Measurements from ENCODE around the gene ZNF200.
"Not testable (repeated sequence)": the region's sequence is repeated elsewhere in the genome, so short reads cannot be mapped to it uniquely, and the experiment has no call there.

ZNF200 gene

GRCh38 chr16:3252967-3253366 lies 18.0 kb upstream of the ZNF200 start:
- no peak for DNase-seq (ENCODE audit: low spot score)

- no peak for DNase-seq (ENCODE audit: low spot score)
Measured at GRCh38 chr16:3249451-3249850, 14.5 kb upstream of the ZNF200 start.

DNA sequence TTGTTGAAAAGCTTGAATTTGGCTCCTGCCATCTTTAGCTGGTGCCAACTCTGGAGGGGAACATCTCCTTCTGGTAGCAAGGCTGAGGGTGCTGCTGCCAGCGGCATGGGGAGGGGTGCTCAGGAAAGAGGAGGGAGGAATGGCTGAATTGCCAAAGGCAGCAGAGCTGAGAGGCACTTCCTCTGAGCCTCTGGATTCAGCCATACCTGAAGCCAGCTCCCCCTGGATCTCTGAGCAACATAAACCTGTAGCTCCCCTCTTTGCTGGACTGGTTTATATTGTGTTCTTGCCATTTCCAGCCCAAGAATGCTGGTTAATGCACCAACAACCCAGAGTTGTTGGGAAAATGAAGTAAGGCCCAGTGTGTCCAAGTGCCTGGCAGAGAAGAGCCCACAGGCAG lies 14.1 kb upstream of the ZNF200 start:
- no peak for DNase-seq (ENCODE audit: low spot score)

DNA sequence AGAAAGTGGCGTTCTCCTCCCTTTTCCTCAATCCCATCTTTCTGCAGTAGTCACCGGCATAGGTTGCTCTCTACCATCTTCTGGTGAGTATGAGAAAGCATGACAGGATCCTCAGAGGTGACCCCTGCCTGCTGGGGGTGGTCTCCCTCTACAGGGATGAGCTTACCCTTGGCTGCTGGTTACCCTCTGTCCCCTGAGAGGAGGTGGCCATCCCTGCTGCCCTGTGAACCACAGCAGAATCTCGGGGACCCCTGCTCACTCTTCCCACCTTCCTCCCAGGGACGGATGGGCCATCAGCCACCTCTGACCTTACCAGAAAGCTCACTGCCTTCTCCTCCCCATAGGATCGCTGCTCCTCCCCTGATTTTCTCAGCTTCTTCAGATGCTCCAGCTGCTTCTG lies 13.6 kb upstream of the ZNF200 start:
- DNase-seq (ENCODE audit: low spot score), result no peak

DNA sequence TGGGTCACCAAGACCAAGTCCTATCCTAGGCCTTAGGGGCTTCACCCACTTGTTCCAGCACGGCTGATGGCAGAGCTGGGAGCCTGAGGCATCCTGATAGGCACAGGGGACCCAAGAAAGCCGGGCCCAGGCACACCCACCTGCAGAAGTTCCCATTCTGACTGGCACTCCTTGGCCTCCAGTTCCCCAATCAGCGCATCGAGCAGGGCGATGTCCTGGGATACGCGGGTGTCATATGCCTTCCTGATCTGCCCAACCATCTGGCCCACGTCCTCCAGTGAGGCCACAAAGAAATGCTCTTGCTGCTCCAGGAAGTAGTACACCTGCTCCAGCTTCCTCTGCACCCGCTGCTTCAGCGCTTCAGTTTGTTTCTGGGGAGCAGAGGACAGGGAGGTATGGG lies 11.9 kb upstream of the ZNF200 start:
- DNase-seq (ENCODE audit: low spot score), result no peak

GRCh38 chr16:3246002-3246401 lies 11.0 kb upstream of the ZNF200 start:
- DNase-seq (ENCODE audit: low spot score), result no peak

DNA sequence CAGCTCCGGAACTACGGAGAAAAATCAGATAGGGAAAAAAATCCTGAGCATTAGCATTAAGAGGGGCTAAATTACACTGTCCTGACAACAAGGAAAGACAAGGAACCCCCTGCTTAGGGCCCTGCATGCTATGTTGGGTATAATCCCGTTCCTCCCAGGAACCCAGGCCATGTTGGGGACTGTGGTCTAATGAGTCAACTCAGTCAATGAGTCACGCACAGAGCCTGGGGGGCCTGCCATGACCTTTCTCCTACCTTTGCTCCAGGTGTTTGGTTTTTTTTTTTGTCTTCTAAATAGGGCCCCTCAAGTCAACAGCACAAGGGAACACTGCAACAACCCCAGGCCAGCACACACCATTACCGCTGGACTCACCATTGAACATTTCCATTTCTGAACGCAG lies 8.9 kb upstream of the ZNF200 start:
- no peak for DNase-seq (ENCODE audit: low spot score)

DNA sequence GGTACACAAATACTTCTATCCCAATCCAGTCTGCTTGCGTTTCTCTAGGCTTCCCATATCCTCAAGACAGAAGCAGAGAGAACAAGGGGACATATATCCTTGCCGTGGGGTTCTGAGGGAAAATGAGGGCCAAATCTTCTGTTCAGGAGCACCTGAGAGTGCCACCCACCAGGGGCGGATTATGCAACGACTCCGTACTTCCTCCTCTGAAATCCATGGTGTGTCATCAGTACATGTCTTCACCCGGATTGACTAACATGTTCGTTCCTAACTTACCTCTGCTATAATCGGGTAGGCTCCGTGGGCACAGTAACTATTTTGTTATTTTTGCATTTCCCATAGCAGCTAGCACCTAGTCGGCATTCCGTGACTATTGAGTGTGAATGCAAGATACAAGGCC lies 7.8 kb upstream of the ZNF200 start:
- DNase-seq (ENCODE audit: low spot score), result no peak

GRCh38 chr16:3241761-3242160 lies 6.8 kb upstream of the ZNF200 start:
- DNase-seq (ENCODE audit: low spot score), result no peak

DNA sequence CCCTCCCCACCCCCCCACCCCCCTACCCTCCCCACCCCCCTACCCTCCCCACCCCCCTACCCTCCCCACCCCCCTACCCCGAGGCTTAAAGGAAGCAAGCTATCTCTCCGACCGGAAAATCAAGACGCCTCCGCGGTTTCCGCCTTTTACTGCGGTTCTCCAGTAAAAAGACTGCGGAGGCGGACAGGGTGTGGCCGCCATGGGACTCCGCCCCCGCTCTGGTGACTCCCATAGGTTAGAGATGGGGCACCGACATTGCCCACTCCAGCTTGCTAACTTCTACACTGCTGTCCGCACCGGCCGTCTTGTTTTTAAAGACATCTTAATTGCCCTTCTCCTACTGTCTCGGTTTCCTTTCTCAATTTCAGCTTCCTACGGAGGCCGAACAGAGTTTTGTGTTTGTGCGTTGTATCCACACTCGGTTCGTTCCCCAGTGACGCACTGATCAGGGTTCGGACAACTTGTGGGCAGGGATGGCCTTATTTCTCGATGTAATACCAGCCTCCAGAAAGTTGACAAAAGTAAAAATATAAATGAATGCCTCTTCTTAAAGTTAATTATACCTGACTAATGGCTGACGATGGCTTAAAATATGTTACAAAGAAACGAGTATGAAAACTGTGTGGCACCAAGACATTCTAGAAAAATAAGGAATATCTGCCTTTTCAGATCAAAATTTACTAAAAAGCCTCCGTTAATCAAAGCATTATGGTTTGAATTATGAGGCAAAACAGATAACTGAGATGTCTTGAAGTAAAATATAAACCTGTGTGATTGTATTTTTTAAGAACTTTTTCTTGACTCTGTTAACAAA lies 1.1 kb upstream of the ZNF200 start:
- DNase-seq (ENCODE audit: low spot score), result no peak

- DNase-seq (ENCODE audit: low spot score), result no peak
Measured at GRCh38 chr16:3234543-3234856, 458 bp downstream of the ZNF200 start.

DNA sequence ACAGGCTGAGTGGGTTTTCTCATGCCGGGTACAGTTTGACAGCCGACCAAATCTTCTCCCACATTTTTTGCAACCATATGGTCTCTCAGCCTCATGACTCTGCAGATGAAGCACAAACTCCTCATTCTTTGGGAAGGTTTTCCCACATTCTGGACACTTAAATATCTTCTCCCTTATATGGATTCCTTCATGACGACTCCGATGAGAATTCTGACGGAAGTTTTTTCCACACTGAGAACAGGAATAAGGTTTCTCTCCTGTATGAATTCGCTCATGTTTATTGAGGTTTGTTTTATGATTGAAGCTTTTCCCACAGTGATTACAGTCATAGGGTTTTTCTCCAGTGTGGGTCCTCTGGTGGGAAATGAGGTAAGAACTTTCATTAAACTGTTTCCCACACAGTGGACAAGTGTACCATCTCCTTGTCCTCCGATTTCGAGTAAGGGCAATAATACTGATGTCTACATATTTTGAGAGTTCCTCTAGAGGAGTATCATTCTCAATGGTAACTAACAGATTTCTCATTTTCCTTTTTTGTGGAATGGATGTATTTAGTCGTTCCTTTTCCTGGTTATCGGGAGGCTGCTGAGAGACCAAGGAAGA lies 10.9 kb downstream of the ZNF200 start:
- no peak for DNase-seq (ENCODE audit: low spot score)

GRCh38 chr16:3220839-3221238 lies 14.1 kb downstream of the ZNF200 start:
- no peak for DNase-seq (ENCODE audit: low spot score)

GRCh38 chr16:3216263-3216640 lies 18.7 kb downstream of the ZNF200 start:
- no peak for DNase-seq (ENCODE audit: low spot score)

GRCh38 chr16:3215601-3216262 lies 19.2 kb downstream of the ZNF200 start:
- no peak for DNase-seq (ENCODE audit: low spot score)

- peak; percentile 17 for DNase-seq (ENCODE audit: low spot score)
Measured at GRCh38 chr16:3214904-3215600, 19.9 kb downstream of the ZNF200 start.

DNA sequence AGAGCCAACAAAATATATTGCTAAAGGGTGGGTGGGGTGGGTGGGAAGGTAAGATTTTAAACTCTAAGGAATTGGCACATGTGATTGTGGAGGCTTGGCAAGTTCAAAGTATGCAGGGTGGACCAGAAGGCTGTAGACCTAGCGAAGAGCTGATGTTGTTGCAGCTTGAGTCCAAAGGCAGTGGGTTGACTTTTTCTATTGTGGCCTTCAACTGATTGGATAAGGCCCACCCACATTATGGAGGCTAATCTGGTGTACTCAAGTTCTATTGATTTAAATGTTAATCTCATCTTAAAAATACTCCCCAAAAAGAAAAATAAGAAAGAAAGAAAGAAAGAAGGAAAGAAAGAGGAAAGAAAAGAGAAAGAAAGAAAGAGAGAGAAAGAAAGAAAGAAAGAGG lies 22.4 kb downstream of the ZNF200 start:
- no peak for DNase-seq (ENCODE audit: low spot score)

- no peak for DNase-seq (ENCODE audit: low spot score)
Measured at GRCh38 chr16:3212006-3212405, 23.0 kb downstream of the ZNF200 start.

GRCh38 chr16:3207086-3207953 lies 27.6 kb downstream of the ZNF200 start:
- no peak for DNase-seq (ENCODE audit: low spot score)

GRCh38 chr16:3205939-3206338 lies 29.0 kb downstream of the ZNF200 start:
- DNase-seq (ENCODE audit: low spot score), result not testable (repeated sequence)

GRCh38 chr16:3202903-3203539 lies 31.9 kb downstream of the ZNF200 start:
- DNase-seq (ENCODE audit: low spot score), result no peak
